NT2/D1 (cell line): ENCODE results near the gene SGCE.

ENCODE experiments used
- YY1 ChIP-seq: IDR thresholded peaks from 2 replicates; pipeline ENCODE4 v1.6.1; 2011; ENCODE audit not compliant: insufficient read length, insufficient read depth
- ZNF274 ChIP-seq: IDR thresholded peaks from 2 replicates; pipeline ENCODE4 v1.6.1; 2011; ENCODE audit warnings: mild to moderate bottlenecking, low read depth, low read length

DNA sequence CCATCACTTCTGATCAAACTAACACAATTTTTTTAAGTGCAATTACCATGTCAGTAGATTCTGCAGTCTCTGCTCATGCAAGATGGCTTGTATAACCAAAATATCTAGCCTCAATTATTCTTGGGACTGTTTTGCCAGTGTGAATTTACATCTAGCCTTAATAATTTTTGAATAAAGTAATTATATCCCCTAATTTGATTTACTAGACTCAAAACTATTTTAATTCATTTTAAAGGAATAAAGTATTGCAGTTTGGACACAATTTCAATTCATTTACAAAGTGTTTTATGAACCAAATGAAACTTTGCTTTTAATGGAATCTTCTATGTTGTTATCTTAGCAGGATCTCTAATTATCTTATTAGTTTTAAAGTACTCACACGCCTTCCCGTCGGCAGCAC lies 55.7 kb downstream of the SGCE start:
- TF ChIP-seq YY1 (no peak), ZNF274 (no peak)
